CD4-positive, alpha-beta T cell treated with Interleukin-21 for 1 hour (primary cell): Measurements from ENCODE around the gene TMEM179B.
A peak's percentile ranks its signal among the peaks of the same experiment; 100 is the strongest.
"Not testable (repeated sequence)": the region's sequence is repeated elsewhere in the genome, so short reads cannot be mapped to it uniquely, and the experiment has no call there.

Source experiments
- DNase-seq: peaks from one replicate; pipeline ENCODE4 v3.0.0-alpha.2; 2020

The TMEM179B gene

GRCh38 chr11:62791501-62792201, 4.4 kb downstream of the TMEM179B start, which contains the start of gene TMEM223:
Gene TMEM223 (minus strand): TSS chr11:62792006. CDS start chr11:62791994, 12 bp downstream.
- peak; percentile 90 for DNase-seq

- no peak for DNase-seq
Observed at GRCh38 chr11:62792202-62792575, 5.0 kb downstream of the TMEM179B start.

- no peak for DNase-seq
Observed at GRCh38 chr11:62794201-62794775, 7.1 kb downstream of the TMEM179B start.

DNA sequence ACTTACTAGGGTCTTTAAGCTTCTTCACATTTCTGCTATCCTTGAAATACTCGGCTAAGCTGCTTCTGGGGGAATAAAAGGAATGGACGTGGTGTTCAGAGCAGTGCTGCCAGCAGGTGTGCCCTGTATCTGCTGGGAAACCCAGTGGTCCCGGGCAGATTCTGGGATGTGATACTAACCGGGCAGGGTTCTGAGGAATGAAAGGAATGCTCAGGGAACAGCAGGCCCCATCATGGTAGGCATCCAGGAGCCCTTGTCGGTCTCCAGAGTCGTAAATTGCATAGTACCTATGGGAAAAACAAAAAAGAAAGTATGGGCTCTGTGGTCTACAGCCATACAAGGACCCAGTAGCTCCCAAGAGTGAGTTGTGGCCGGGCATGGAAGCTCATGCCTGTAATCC, 9.1 kb downstream of the TMEM179B start:
- no peak for DNase-seq

- no peak for DNase-seq
Observed at GRCh38 chr11:62799486-62799885, 12.3 kb downstream of the TMEM179B start.

DNA sequence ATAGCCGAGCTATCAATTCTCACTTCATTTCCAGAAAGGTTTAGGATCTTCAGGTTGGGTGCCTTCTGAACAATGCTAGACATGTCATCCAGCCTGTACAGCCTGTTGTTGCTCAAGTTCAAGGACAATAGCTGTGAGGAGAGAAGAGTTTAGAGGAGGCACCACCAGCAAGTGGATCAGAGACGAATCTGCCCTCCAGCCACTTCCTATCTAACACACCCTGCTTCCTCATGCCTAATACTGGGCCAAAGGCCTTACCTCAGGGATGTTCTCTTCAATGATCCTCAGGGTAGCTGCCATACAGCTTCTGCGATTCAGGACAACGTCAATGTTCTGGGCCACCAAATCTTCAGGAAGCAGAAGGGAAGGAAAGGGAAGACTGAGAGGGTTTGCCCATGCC, 13.9 kb downstream of the TMEM179B start:
- no peak for DNase-seq

- DNase-seq: no peak
Observed at GRCh38 chr11:62804310-62805075, 17.3 kb downstream of the TMEM179B start.

DNA sequence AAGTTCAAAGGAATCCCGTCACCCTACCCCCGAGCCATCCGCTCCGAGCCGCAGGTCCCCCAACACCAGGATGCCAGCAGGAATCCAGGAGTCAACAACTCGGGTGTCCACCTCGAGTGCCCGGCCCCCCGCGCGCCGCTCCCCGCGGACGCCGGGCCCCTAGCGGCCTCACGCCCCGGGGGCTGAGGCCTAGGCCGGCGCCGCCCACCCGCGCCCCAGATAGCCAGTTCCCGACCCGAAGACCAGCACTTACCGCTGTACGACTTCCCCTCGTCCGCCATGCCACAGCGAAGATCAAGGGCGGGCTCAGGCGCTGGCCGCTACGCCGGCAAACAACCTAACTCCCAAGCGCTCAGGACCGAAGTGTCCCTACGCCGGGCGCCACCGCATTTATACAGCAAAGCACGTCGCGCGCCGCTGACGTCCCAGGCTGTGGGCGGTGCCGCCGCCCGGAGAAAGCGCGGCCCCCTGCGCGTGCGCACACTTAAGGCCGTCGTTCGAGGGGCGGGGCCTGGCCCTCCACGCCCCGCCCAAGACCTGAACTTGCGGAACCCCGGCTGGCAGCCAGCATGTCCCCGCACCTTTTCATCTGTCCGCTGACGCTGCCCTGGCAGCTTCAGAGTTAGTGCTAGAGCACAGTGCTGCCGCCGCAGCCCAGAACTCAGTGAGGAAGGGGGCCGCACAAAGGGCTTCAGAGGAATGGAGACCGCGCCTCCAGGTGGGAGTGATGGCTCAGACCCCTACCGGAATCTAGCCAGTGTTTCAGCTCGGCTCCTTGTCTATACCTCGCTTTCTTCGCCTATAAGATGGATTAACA, 18.1 kb downstream of the TMEM179B start, which contains the start of gene NXF1:
Gene NXF1 (minus strand): TSS at position 365 of the 817 bp plus-strand sequence. CDS start 84 bp downstream, at position 281.
- peak; percentile 96 for DNase-seq

GRCh38 chr11:62805961-62806441, 18.8 kb downstream of the TMEM179B start:
- DNase-seq: peak; percentile 43

DNA sequence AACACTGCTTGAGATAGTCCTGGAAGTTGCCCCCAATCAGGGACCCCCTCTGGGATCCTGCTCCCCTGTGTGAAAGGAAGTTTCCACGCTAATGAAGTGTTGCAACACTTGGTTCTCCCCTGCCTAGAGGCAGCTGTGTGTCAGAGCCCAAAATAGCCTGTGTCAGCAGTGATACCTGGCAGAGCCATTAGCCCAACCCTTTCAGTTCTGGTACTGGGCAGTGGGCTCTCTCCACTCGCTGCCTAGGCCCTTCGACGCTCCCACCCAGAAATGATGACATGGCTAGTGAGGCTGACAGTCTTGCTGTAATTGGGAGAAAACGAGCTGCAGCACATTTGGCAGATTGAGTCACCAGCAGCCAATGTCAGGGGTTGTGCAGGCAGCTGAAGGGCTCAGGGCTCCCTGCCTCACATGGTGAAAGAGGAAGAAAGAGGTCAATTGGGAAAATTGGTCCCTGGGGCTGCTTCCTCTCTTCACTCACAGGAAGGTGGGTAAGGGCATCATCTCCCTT, 19.5 kb downstream of the TMEM179B start:
- DNase-seq: no peak

GRCh38 chr11:62810748-62811147, 23.5 kb downstream of the TMEM179B start:
- no peak for DNase-seq

DNA sequence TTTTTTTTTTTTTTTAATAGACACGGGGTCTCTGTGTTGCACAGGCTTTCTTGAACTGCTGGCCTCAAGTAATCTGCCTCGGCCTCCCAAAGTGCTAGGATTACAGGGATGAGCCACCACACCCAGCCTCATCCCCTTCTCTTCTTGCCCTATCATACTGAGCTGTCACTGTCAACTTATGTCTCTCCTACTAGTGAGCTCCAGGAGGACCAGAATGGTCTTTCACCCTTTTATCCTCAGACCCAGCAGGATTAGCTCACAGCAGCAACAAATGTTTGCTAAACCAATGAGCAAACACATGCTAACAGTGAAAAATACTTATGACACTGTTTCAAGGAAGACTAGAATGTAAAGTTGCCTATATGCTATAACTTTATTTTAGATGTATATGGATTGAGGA, 24.5 kb downstream of the TMEM179B start:
- DNase-seq: no peak

- DNase-seq: no peak
Observed at GRCh38 chr11:62816557-62816956, 29.4 kb downstream of the TMEM179B start.

DNA sequence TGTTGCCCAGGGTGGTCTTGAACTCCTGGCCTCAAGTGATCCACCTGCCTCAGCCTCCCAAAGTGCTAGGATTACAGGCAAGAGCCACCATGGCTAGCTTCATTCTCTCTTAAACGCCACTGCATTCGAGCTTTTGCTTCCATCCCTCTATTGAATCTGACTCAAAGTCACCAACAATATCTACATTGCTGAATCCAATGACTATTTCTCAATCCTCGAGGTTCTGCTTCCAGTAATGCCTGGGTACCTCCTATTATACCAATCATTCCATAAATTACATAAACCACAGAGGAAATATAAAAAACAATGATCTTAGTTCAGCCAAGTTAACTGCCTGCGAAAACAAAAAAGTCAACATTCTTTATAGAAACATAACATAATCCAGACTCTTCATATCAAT, 29.9 kb downstream of the TMEM179B start:
- no peak for DNase-seq

DNA sequence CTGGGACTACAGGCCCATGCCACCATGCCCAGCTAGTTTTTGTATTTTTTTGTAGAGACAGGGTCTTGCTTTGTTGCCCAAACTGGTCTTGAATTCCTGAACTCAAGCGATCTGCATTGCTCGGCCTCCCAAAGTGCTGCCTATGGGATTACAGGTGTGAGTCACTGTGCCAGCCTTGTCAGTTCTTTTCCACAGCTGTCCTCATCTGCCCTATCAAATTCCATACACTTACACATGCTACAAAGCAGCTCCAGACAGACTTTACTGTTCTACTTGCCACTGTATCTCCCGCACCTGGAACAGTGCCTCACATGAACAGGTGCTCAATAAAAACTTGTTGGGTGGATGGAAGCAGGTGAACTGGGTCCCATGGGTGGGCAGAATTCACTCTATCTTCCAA, 36.5 kb downstream of the TMEM179B start:
- DNase-seq: no peak

- DNase-seq: not testable (repeated sequence)
Observed at GRCh38 chr11:62828130-62828529, 40.9 kb downstream of the TMEM179B start.

DNA sequence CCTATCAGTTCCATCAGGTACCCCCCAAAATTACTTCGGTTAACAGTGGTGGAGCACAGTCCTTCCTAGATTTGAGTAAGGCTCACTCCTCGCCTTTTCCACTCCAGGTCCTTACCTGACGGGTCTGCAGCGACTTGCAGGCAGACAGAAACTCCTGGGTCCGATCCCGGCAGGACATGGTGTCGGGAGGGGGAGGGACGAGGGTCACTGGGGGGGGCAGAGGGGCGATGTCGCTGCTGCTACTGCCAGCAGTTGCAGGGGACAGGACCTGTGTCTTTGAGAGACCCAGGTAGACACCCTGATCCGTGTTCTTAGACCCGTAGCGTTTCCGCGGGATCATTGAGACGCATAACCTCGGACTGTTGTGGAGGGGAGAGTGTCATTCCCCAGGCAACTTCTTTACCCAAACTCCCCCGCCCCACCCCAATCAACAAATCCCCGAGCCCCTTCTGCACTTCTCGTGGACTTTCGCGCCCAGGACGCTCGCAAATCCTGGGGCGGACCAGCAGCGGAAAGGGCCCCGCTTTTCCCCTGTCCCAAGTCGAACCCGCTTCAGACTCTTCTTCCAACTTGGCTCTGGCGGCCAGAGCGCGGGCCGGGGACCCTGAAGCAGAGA, 43.8 kb downstream of the TMEM179B start:
- no peak for DNase-seq

DNA sequence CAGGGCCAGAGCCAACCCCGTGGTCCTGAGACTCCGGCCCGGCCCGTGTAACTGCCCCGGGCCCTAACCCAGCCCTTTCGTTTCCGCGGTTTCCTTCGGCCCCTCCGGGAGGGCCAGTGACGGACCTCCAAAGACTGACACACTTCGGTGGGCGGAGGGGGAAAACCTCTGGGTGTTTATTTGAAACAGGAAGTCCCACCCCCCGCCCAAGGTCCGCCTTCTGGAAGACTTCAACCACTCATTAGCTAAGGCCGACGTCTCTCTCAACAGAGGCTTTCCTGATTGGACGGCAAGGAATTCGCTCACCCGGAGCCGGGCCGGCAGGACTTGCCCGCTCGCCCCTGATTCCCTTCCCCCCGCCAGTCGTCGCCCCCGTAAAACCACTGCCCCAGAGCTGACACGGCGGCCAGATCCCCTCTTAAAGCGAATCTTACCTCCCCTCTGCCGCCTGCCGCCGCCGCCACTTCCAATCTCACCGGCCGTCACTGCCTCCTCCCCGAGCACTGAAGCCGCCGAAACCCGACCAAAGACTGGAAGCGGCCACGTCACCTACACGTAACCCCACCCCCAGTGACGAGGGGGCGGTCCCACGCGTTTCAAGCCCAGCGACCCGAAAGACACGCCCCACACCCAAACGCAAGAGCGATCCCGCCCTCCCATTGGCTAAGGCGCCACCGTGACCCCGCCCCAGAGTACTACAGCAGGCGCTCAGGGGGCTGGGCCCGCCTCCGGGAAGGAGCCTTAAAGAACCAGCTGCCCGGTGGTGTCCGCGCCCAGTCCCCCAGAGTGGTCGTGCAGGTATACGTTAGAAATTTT, 44.5 kb downstream of the TMEM179B start, which contains the start of gene STX5:
Gene STX5 (minus strand): TSS at position 532 of the 816 bp plus-strand sequence. CDS start 808 bp downstream, outside the sequence.
- DNase-seq: peak; percentile 99

- DNase-seq: no peak
Observed at GRCh38 chr11:62832336-62833234, 45.4 kb downstream of the TMEM179B start, which contains the start of gene TEX54. Gene TEX54 (minus strand): TSS chr11:62832841.

DNA sequence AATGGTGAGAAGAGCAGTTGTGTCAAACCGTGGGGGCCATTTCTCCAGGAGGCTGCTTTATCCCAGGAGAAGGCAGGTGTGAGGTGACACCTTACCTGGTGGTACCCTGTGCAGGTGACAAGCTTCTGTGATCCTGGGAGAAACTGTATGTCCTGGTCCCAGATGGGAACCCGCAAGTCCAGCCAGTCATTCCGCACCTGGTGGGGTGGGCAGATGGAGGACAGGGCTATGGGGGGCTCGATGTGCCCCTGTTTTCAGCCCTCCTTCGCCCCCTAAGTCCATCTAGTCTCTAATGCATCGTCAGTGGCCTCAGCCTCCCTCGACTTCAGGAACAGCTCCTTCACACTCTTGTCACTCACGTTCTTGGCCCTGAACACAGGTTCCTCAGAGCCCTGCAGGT, 48.1 kb downstream of the TMEM179B start:
- DNase-seq: no peak
